GM12801 (cell line): ENCODE measurements around the gene USP9X.

ENCODE experiments used
- TF ChIP-seq, protein P1 (sequence below): IDR thresholded peaks from one replicate; pipeline ENCODE4 v1.5.1; 2011; ENCODE audit warnings: control low read depth; ENCODE audit not compliant: insufficient read length; ENCODE audit errors: extremely low read depth

USP9X gene

DNA sequence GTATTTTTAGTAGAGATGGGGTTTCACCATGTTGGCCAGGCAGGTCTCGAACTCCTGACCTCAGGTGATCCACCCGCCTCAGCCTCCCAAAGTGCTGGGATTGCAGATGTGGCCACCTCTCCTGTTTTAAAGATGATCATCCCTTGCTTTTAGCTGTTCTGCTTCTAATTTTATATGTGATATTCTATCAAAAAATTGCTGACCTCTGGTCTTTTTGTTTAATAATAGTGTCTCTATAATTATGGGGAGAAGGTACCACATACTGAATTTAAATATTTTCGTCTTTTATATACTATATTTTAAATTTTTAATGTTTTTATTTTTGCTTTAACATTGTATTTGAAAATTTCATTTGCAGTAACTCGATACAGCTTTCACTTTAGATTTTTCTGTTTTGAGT is 15.6 kb downstream of the USP9X start:
- TF ChIP-seq, protein P1, sequence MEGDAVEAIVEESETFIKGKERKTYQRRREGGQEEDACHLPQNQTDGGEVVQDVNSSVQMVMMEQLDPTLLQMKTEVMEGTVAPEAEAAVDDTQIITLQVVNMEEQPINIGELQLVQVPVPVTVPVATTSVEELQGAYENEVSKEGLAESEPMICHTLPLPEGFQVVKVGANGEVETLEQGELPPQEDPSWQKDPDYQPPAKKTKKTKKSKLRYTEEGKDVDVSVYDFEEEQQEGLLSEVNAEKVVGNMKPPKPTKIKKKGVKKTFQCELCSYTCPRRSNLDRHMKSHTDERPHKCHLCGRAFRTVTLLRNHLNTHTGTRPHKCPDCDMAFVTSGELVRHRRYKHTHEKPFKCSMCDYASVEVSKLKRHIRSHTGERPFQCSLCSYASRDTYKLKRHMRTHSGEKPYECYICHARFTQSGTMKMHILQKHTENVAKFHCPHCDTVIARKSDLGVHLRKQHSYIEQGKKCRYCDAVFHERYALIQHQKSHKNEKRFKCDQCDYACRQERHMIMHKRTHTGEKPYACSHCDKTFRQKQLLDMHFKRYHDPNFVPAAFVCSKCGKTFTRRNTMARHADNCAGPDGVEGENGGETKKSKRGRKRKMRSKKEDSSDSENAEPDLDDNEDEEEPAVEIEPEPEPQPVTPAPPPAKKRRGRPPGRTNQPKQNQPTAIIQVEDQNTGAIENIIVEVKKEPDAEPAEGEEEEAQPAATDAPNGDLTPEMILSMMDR, result no peak

DNA sequence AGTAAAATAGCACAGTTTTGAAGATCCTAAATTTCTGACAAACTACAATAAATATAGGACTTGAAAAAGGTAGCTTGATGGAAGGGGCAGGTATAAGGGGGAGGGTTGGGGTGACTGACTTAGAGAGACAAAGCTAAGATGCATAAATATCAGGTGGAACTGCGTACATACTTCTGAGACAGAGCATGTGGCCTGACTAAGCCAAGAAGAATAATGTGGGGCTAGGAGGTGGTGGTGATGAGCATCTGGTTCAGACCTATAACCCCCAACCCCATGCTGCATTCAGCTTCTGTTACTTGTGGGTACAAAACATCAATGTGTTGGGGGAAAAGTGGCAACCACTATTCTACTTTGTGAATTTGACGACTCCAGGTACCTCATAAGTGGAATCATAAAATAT is 19.8 kb downstream of the USP9X start:
- TF ChIP-seq, protein P1, result no peak

DNA sequence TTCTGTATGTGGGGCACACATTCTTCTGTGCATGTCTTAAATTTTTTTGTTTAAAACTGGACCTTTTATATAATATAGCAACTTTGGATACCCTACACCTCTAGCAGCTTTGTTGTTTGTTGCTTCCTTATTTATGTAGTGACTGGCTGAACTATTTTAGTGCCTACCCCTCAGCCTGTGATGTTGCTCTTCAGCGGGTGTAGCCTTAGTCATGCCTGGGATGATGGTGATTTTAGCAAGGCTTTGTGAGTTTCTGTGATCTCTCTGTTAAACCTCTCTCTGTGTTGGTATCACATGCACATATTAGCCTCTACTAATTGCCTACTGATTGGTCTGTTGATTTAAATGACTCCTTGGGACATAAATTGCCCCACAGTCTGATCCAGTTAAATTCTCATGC is 22.8 kb downstream of the USP9X start:
- TF ChIP-seq, protein P1, result no peak

DNA sequence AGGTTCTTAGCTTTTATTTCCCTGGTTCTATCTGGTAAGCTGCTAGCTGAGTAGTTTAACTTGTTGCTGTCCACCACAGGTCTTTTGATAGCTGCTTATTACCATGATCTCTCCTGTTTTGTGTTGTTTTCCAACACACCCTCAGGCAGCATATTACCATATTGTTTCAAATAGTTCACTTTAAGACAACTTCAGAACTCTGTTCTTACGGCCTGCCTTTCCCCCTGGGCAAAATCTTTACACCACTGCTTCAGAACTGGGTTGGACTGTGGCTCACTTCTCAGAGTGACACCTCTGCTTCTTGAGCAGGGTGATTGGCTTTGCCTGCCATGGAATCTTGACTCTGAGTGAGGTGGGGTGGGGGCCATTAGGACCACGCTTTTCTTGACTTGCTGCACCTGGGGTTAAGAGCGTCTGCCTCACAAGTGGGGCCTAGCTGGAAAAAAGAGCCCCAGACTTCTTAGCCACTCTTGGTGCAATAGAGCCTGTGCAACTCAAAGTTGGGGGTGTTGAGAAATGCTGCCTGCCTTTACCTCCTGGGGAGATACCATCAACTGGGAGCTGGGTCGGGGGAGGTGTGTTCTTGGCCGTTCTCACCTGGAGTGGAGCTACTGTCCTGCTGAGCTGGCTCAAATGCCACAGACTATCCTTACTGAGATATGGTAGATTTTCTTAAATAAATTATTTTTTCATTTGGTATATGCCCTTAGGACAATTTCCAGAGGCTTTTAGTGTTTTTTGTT is 23.4 kb downstream of the USP9X start:
- TF ChIP-seq, protein P1, result no peak

DNA sequence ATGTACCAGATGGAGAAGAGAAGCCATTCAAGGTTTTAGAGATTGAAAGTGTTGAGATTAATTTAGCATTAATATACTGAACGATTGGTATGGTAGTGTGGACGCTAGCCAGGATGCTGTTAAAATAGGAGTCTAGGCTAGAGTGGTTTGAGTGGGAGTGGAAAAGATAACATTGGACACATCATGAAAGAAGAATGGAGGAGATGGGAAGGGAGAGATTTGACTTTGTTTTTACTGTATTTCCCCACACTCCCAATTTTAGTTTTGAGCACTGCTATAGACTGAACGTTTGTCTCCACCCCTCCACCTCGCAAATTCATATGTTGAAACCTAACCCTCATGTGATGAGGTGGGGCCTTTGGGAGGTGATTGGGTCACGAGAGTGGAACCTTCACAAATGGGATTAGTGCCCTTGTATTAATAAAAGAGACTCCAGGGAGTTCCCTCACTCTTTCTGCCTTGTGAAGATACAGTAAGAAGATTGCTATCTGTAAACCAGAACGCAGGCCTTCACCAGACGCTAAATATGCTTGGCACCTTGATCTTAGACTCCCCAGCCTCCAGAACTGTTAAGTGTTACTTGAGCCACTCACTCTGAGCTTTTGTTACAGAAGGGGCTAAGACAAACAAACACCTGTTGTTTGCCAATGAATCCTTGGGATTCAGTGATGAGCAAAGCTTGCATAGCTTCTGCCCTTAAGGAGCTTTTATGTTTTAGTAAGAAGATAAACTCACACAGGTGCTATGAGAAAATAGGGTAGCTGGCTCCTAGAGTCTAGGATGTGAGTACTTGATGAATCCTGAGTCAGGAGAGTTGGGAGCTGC is 25.8 kb downstream of the USP9X start:
- TF ChIP-seq, protein P1, result no peak

DNA sequence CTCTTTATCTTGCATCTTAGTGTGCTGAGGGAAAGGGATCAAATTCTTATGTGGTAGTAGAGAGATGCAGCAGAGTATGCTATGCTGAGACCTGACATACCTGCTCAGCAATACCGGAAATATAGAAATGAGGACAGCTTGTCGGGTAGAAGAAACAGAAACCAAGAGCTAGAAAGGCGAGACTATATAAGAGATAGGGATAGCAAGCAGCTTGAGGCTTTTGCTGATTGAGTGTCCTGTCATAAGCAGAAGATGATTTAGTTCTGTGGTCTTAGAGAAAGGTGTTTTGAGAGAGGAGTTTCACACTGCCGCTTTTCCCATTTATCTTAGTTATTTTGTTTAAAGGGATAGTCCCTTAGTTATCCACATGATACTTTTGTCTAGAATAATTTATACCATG is 31.7 kb downstream of the USP9X start:
- TF ChIP-seq, protein P1, result no peak

DNA sequence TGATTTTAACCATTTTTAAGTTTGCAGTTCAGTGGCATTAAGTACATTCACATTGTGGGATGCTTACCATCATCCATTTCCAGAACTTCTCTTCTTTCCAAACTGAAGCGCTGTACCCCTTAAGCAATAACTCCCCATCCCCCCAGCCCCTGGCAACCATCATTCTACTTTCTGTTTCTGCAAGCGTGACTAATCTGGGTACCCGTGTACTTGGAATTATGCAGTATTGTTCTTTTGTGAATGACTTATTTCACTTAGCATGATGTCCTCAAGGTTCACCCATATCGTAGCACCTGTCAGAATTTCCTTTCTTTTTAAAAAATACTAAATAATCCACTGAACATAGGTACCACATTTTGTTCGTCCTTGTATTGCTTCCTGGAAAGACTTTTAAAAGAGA is 32.9 kb downstream of the USP9X start:
- TF ChIP-seq, protein P1, result no peak
